Keratinocyte (primary cell): ENCODE measurements around the gene ENO3. TPM values are rescaled to one million over a fixed set of nuclear protein-coding genes. Genes with fewer than 3 reads are reported as not detected.

Experiments used
- DNase-seq: peaks from one replicate; pipeline ENCODE4 v3.0.0-alpha.2; 2011; ENCODE audit warnings: low read depth, missing footprints, low spot score
- FAIRE-seq: peaks from 2 replicates; lab custom pipeline; 2011; peaks lifted over from hg19 to GRCh38; lab: Jason Lieb, UNC
- H2AFZ ChIP-seq: 2 replicates; pipeline ENCODE4 v1.6.0; 2012; ENCODE audit warnings: low read length, control low read depth, inconsistent platforms; ENCODE audit not compliant: control insufficient read depth
- H3K27ac ChIP-seq: 2 replicates; pipeline ENCODE4 v1.5.1; 2011; ENCODE audit warnings: low read length; ENCODE audit not compliant: control insufficient read depth, insufficient read depth
- H3K27me3 ChIP-seq: 3 replicates; pipeline ENCODE4 v1.6.0; 2011; ENCODE audit warnings: low read length; ENCODE audit not compliant: control insufficient read depth, insufficient read depth; ENCODE audit errors: extremely low read depth
- H3K36me3 ChIP-seq, 2 experiments: 2 replicates in 1 of 2; 3 replicates in 1 of 2; pipeline ENCODE4 v1.5.1; 2011; ENCODE audit warnings: low read length in 2 of 2, mild to moderate bottlenecking in 1 of 2; ENCODE audit not compliant: control insufficient read depth in 2 of 2, insufficient read depth in 2 of 2; ENCODE audit errors: extremely low read depth in 1 of 2
- H3K4me1 ChIP-seq: 3 replicates; pipeline ENCODE4 v1.5.1; 2011; ENCODE audit warnings: low read length; ENCODE audit not compliant: control insufficient read depth, insufficient read depth; ENCODE audit errors: extremely low read depth
- H3K4me2 ChIP-seq: 3 replicates; pipeline ENCODE4 v1.6.0; 2011; ENCODE audit warnings: low read depth, low read length; ENCODE audit not compliant: control insufficient read depth, insufficient read depth; ENCODE audit errors: extremely low read depth
- H3K4me3 ChIP-seq, 3 experiments: fragments of 200-600 bp in 1 of 3; sonication (generic) in 1 of 3; 2 replicates in 2 of 3; 3 replicates in 1 of 3; pipeline ENCODE4 v1.5.1; 2011 to 2016; ENCODE audit warnings: low read length in 3 of 3, mild to moderate bottlenecking in 3 of 3, control low read depth in 2 of 3, inconsistent platforms in 1 of 3, low read depth in 1 of 3, mixed read lengths in 1 of 3, mixed run types in 1 of 3, moderate library complexity in 1 of 3; ENCODE audit not compliant: control insufficient read depth in 2 of 3, insufficient read depth in 2 of 3; ENCODE audit errors: extremely low read depth in 1 of 3
- H3K79me2 ChIP-seq: 2 replicates; pipeline ENCODE4 v1.6.0; 2012; ENCODE audit warnings: low read length; ENCODE audit not compliant: control insufficient read depth, insufficient read depth
- H3K9ac ChIP-seq: 3 replicates; pipeline ENCODE4 v1.6.0; 2011; ENCODE audit warnings: low read length; ENCODE audit not compliant: control insufficient read depth, insufficient read depth; ENCODE audit errors: extremely low read depth
- H3K9me1 ChIP-seq: 3 replicates; pipeline ENCODE4 v1.6.0; 2011; ENCODE audit warnings: low read length; ENCODE audit not compliant: control insufficient read depth, insufficient read depth; ENCODE audit errors: extremely low read depth
- H3K9me3 ChIP-seq: 2 replicates; pipeline ENCODE4 v1.5.1; 2012; ENCODE audit warnings: low read depth, low read length; ENCODE audit not compliant: control insufficient read depth
- H4K20me1 ChIP-seq: 3 replicates; pipeline ENCODE4 v1.6.0; 2011; ENCODE audit warnings: low read length; ENCODE audit not compliant: control insufficient read depth, insufficient read depth; ENCODE audit errors: extremely low read depth
- CTCF ChIP-seq, 3 experiments: IDR thresholded peaks in 1 of 3; conservative IDR thresholded peaks in 1 of 3; optimal IDR thresholded peaks in 1 of 3; 2 replicates in 2 of 3; 3 replicates in 1 of 3; pipeline versions ENCODE3 to v1.5.1; 2011; ENCODE audit warnings: low read length in 3 of 3, mild to moderate bottlenecking in 3 of 3, moderate library complexity in 2 of 3, control low read depth in 1 of 3, inconsistent platforms in 1 of 3; ENCODE audit not compliant: insufficient read depth in 2 of 3; ENCODE audit errors: extremely low read depth in 1 of 3
- EZH2 ChIP-seq: IDR thresholded peaks from one replicate; pipeline ENCODE4 v1.6.1; 2012; ENCODE audit warnings: inconsistent platforms, mild to moderate bottlenecking, low read length, moderate library complexity
- dilution Hi-C: fragments of 300-500 bp; cut with MboI; formaldehyde crosslinking; loops from one replicate; pipeline ENCODE4 v1.7.0; 2020; ENCODE audit warnings: low sequenced_read_pairs; ENCODE audit not compliant: extremely low pct_ligation_motif_present
- polyA plus RNA-seq, 5 experiments: library from polyadenylated mRNA; depleted of rRNA in 3 of 5; stranded (reverse) in 3 of 5; stranded (forward) in 1 of 5; unstranded in 1 of 5; fragments of >200 nt; gene quantifications; 1 replicate in 1 of 5; 2 replicates in 3 of 5; 3 replicates in 1 of 5; pipeline versions ENCODE4 v1.2.1 to v1.2.3, GENCODE V29; 2011 to 2012; ENCODE audit warnings: missing spikeins in 2 of 5, low read depth in 1 of 5, low replicate concordance in 1 of 5

The ENO3 gene
- polyA plus RNA-seq, 1 donor (not counting 4 experiments of a cell fraction or from before 2014, with no cell fraction given), result 2.4 TPM

- Histone ChIP-seq H3K27ac (no peak overlapping the region), H3K79me2 (peaks cover 39% of the 10 kb centered on the region), H3K36me3 (peaks cover 34 to 38% of the 10 kb centered on the region in 2 experiments), H2AFZ (no peak overlapping the region), H3K4me1 (peaks cover 16% of the 10 kb centered on the region), H3K9ac (peak overlapping the region; percentile 86), H3K9me1 (no peaks in the 10 kb centered on the region), H3K27me3 (no peaks in the 10 kb centered on the region), H3K9me3 (no peaks in the 10 kb centered on the region), H4K20me1 (peaks cover 3% of the 10 kb centered on the region), H3K4me3 (peak overlapping the region; percentile 92 to 99 (median 97)), H3K4me2 (peak overlapping the region; percentile 81)
- FAIRE-seq (no peak), DNase-seq (no peak)
- TF ChIP-seq CTCF (optimal IDR thresholded peaks at IDR 0.05 in 1 of 3, IDR thresholded peaks at IDR 0.05 in 1 of 3, conservative IDR thresholded peaks at IDR 0.05 in 1 of 3; ENCODE audit: extremely low read depth in 1 of 3, insufficient read depth in 2 of 3, low read length in 3 of 3) (no peak), EZH2 (no peak)
- dilution Hi-C loops, result loop anchor here (10.0 kb wide), 1 partner anchor 55 kb away; the partner anchor contains the start of genes PFN1, RNF167 and SLC25A11
Observed at GRCh38 chr17:4999430-5000093, 48.6 kb downstream of the ENO3 start.

DNA sequence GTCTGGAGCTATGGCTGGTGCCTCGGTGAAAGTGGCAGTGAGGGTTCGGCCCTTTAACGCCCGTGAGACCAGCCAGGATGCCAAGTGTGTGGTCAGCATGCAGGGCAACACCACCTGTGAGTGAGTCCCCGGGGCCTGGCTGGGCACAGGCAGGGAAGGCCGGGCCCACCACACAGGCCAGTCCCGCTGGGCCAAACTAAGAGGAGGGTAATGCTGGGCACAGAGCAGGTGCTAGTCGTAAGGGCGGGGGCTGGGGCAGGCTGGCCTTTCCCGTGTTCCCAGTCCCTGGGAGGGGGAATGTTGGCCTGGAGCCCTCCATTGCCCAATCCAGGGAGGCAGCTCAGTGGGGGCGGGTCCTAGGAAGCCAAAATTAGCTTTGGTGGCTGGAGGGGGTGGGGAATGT is 49.3 kb downstream of the ENO3 start:
- Histone ChIP-seq H4K20me1 (peaks cover 3% of the 10 kb centered on the region), H3K9me3 (no peaks in the 10 kb centered on the region), H3K4me2 (no peak overlapping the region), H3K36me3 (peaks cover 41 to 45% of the 10 kb centered on the region in 2 experiments), H3K4me1 (peaks cover 16% of the 10 kb centered on the region), H3K79me2 (peaks cover 39% of the 10 kb centered on the region), H3K9me1 (no peaks in the 10 kb centered on the region), H3K27me3 (no peaks in the 10 kb centered on the region), H3K9ac (peak overlapping the region; percentile 22), H3K4me3 (no peak overlapping the region), H3K27ac (no peak overlapping the region), H2AFZ (no peak overlapping the region)
- FAIRE-seq (no peak), DNase-seq (no peak)
- dilution Hi-C loops, result loop anchor here (10.0 kb wide), 1 partner anchor 55 kb away; the partner anchor contains the start of genes PFN1, RNF167 and SLC25A11
- no peak for TF ChIP-seq EZH2
- TF ChIP-seq CTCF (optimal IDR thresholded peaks at IDR 0.05 in 1 of 3, IDR thresholded peaks at IDR 0.05 in 1 of 3, conservative IDR thresholded peaks at IDR 0.05 in 1 of 3; ENCODE audit: extremely low read depth in 1 of 3, insufficient read depth in 2 of 3, low read length in 3 of 3), result no peak
